OCI-LY3 (cell line): Measurements from ENCODE around the gene TCF7.

Source experiments
- H2AFZ ChIP-seq: fragments of 200-600, 300-600 bp; shearing (Covaris generic); 2 replicates; pipeline ENCODE4 v1.6.0; 2014; ENCODE audit warnings: antibody characterized with exemption, low read depth, low read length
- H3K27ac ChIP-seq: fragments of 200-600, 300-600 bp; sonication (generic); 2 replicates; pipeline ENCODE4 v1.5.1; 2014; ENCODE audit warnings: mild to moderate bottlenecking, low read length, moderate library complexity, mixed read lengths
- H3K27me3 ChIP-seq: fragments of 200-600, 300-600 bp; sonication (generic); 2 replicates; pipeline ENCODE4 v1.6.1; 2014; ENCODE audit warnings: low read depth, low read length, mixed read lengths
- H3K36me3 ChIP-seq: fragments of 200-600, 300-600 bp; sonication (generic); replicated peaks from 2 replicates; pipeline ENCODE3; 2014; ENCODE audit warnings: low read depth, low read length, mixed read lengths
- H3K4me1 ChIP-seq: fragments of 300-600, 200-600 bp; sonication (generic); 2 replicates; pipeline ENCODE4 v1.6.1; 2014; ENCODE audit warnings: low read length, mixed read lengths
- H3K4me2 ChIP-seq: fragments of 200-600, 300-600 bp; sonication (generic); 2 replicates; pipeline ENCODE4 v1.6.1; 2014; ENCODE audit warnings: low read length, mixed read lengths
- H3K4me3 ChIP-seq: fragments of 300-600, 200-600 bp; sonication (generic); 2 replicates; pipeline ENCODE4 v1.5.1; 2014; ENCODE audit warnings: antibody characterized with exemption, mild to moderate bottlenecking, low read length, moderate library complexity
- H3K79me2 ChIP-seq: fragments of 300-600, 200-600 bp; shearing (Covaris generic); 2 replicates; pipeline ENCODE4 v1.6.1; 2014; ENCODE audit warnings: mild to moderate bottlenecking, low read length, mixed read lengths
- H3K9ac ChIP-seq: fragments of 300-600, 200-600 bp; shearing (Covaris generic); 2 replicates; pipeline ENCODE4 v1.6.0; 2014; ENCODE audit warnings: mild to moderate bottlenecking, low read length, moderate library complexity
- H3K9me3 ChIP-seq: fragments of 200-600, 300-600 bp; shearing (Covaris generic); 2 replicates; pipeline ENCODE4 v1.6.1; 2014; ENCODE audit warnings: low read length, mixed read lengths; ENCODE audit not compliant: insufficient read depth
- H4K20me1 ChIP-seq: fragments of 200-600, 300-600 bp; sonication (generic); 2 replicates; pipeline ENCODE4 v1.6.1; 2016; ENCODE audit warnings: low read length, mixed read lengths; ENCODE audit not compliant: insufficient read depth
- CTCF ChIP-seq: fragments of 200-600, 300-600 bp; sonication (generic); IDR thresholded peaks from 2 replicates; pipeline ENCODE4 v1.5.1; 2014; ENCODE audit warnings: antibody characterized with exemption, low read length, low read depth
- EZH2phosphoT487 ChIP-seq: fragments of 200-600 bp; shearing (Covaris generic); IDR thresholded peaks from 2 replicates; pipeline ENCODE4 v1.6.1; 2018; ENCODE audit warnings: antibody characterized with exemption, mixed run types, low read depth

TCF7 gene

GRCh38 chr5:134114886-134115805, 665 bp downstream of the TCF7 start:
- no peak overlapping the region for H2AFZ ChIP-seq
- H3K27ac ChIP-seq: no peak overlapping the region
- no peaks in the 10 kb centered on the region for H3K9me3 ChIP-seq
- peaks cover 15% of the 10 kb centered on the region for H3K27me3 ChIP-seq
- H3K4me3 ChIP-seq: peak overlapping the region; percentile 78
- H3K9ac ChIP-seq: peak overlapping the region; percentile 61; the same call in 1 of the 2 replicates
- peaks cover 25% of the 10 kb centered on the region for H3K4me1 ChIP-seq
- H3K79me2 ChIP-seq: no peaks in the 10 kb centered on the region
- H4K20me1 ChIP-seq: no peaks in the 10 kb centered on the region
- H3K4me2 ChIP-seq: peak overlapping the region; percentile 75
- TF ChIP-seq CTCF (no peak), EZH2phosphoT487 (no peak)
- no peaks in the 10 kb centered on the region for H3K36me3 ChIP-seq

- Histone ChIP-seq H2AFZ (no peak overlapping the region), H3K9me3 (no peaks in the 10 kb centered on the region), H3K9ac (no peak overlapping the region), H3K27ac (no peak overlapping the region), H3K4me3 (peak overlapping the region; percentile 78; the same call in 1 of the 2 replicates), H3K27me3 (peaks cover 15% of the 10 kb centered on the region), H3K4me2 (peak overlapping the region; percentile 75), H4K20me1 (no peaks in the 10 kb centered on the region), H3K36me3 (no peaks in the 10 kb centered on the region), H3K4me1 (peaks cover 18% of the 10 kb centered on the region), H3K79me2 (no peaks in the 10 kb centered on the region)
- no peak for TF ChIP-seq EZH2phosphoT487
Measured at GRCh38 chr5:134115806-134116175, 1.3 kb downstream of the TCF7 start.

GRCh38 chr5:134116286-134116685, 1.8 kb downstream of the TCF7 start:
- H3K27me3 ChIP-seq: peaks cover 15% of the 10 kb centered on the region
- H4K20me1 ChIP-seq: no peaks in the 10 kb centered on the region
- H3K27ac ChIP-seq: no peak overlapping the region
- no peaks in the 10 kb centered on the region for H3K79me2 ChIP-seq
- H3K9ac ChIP-seq: no peak overlapping the region
- TF ChIP-seq CTCF: no peak
- no peak for TF ChIP-seq EZH2phosphoT487
- no peak overlapping the region for H3K4me3 ChIP-seq
- no peak overlapping the region for H3K4me2 ChIP-seq
- H2AFZ ChIP-seq: no peak overlapping the region
- no peaks in the 10 kb centered on the region for H3K9me3 ChIP-seq
- no peaks in the 10 kb centered on the region for H3K36me3 ChIP-seq
- H3K4me1 ChIP-seq: peaks cover 13% of the 10 kb centered on the region

GRCh38 chr5:134116789-134117761, 2.6 kb downstream of the TCF7 start:
- no peaks in the 10 kb centered on the region for H3K9me3 ChIP-seq
- no peaks in the 10 kb centered on the region for H4K20me1 ChIP-seq
- TF ChIP-seq EZH2phosphoT487 (no peak), CTCF (no peak)
- peaks cover 15% of the 10 kb centered on the region for H3K27me3 ChIP-seq
- no peak overlapping the region for H3K27ac ChIP-seq
- peaks cover 5% of the 10 kb centered on the region for H3K4me1 ChIP-seq
- no peaks in the 10 kb centered on the region for H3K79me2 ChIP-seq
- H2AFZ ChIP-seq: no peak overlapping the region
- H3K4me2 ChIP-seq: no peak overlapping the region
- no peak overlapping the region for H3K4me3 ChIP-seq
- H3K36me3 ChIP-seq: no peaks in the 10 kb centered on the region
- H3K9ac ChIP-seq: no peak overlapping the region
